ENCODE data around the gene REM2. TPM values are rescaled to one million over a fixed set of nuclear protein-coding genes. Genes with fewer than 3 reads are reported as not detected.

The REM2 gene
- total RNA-seq, 4 donors from 2014 or later, result 0.42 to 0.44 TPM; not detected in 2

- H3K4me1 ChIP-seq, result peaks cover 0 to 54% (median 13%) of the 10 kb centered on the region in 4 donors
- 11 to 12% methylated on average over 24 to 25 of the region's 25 CpGs for WGBS, 2 donors
- no peaks in the 10 kb centered on the region for H3K9me3 ChIP-seq
- peak in 1 of 2 donors; percentile 52 for TF ChIP-seq POLR2A (IDR thresholded peaks at IDR 0.05)
- TF ChIP-seq EP300 (IDR thresholded peaks at IDR 0.05), result peak in 1 of 2 donors; percentile 73
- TF ChIP-seq CTCF (IDR thresholded peaks at IDR 0.05), result peak in 1 of 5 experiments; percentile 20
- DNase-seq (ENCODE audit: low spot score in 2 of 2), result peak; percentile 68 to 77
- H3K27me3 ChIP-seq, result no peaks in the 10 kb centered on the region
- peak overlapping the region; percentile 96 to 100 (median 96) for H3K27ac ChIP-seq
- H3K4me3 ChIP-seq, result peak overlapping the region; percentile 75 to 99 (median 82)
- peaks cover 4 to 38% (median 16%) of the 10 kb centered on the region in 3 donors for H3K36me3 ChIP-seq
These were observed 45.1 kb upstream of the REM2 start for GRCh38 chr14:22837750-22838538.

GRCh38 chr14:22838631-22839041 is 44.4 kb upstream of the REM2 start:
- H3K27ac ChIP-seq, result peak overlapping the region; percentile 96 to 100 (median 96)
- TF ChIP-seq POLR2A (IDR thresholded peaks at IDR 0.05), result no peak
- peak in 1 of 2 donors; percentile 61 for TF ChIP-seq EP300 (IDR thresholded peaks at IDR 0.05)
- WGBS, 2 donors, result 0 to 17% methylated on average over 5 to 6 of the region's 6 CpGs
- peaks cover 4 to 38% (median 21%) of the 10 kb centered on the region in 3 donors for H3K36me3 ChIP-seq
- no peaks in the 10 kb centered on the region for H3K9me3 ChIP-seq
- H3K4me3 ChIP-seq, result peak overlapping the region; percentile 75 to 99 (median 82)
- no peaks in the 10 kb centered on the region for H3K27me3 ChIP-seq
- DNase-seq (ENCODE audit: low spot score in 2 of 2), result no peak
- peaks cover 0 to 61% (median 13%) of the 10 kb centered on the region in 4 donors for H3K4me1 ChIP-seq

- no peak for DNase-seq (ENCODE audit: low spot score in 2 of 2)
- H3K27me3 ChIP-seq, result no peaks in the 10 kb centered on the region
- H3K4me3 ChIP-seq, result peak overlapping the region; percentile 75 to 99 (median 82)
- peaks cover 0 to 61% (median 13%) of the 10 kb centered on the region in 4 donors for H3K4me1 ChIP-seq
- H3K27ac ChIP-seq, result peak overlapping the region; percentile 96 to 100 (median 96)
- WGBS, 2 donors, result 25 to 40% methylated on average over 3 to 6 of the region's 6 CpGs
- TF ChIP-seq EP300 (IDR thresholded peaks at IDR 0.05) (peak in 1 of 2 donors; percentile 45), POLR2A (IDR thresholded peaks at IDR 0.05) (no peak)
- no peaks in the 10 kb centered on the region for H3K9me3 ChIP-seq
- H3K36me3 ChIP-seq, result peaks cover 4 to 38% (median 18%) of the 10 kb centered on the region in 3 donors
These were observed 43.8 kb upstream of the REM2 start for GRCh38 chr14:22839159-22839779.

GRCh38 chr14:22841311-22841710 is 41.7 kb upstream of the REM2 start:
- Histone ChIP-seq H3K27ac (peak overlapping the region in 2 of 4 donors; percentile 26 to 57), H3K36me3 (peaks cover 4 to 54% (median 18%) of the 10 kb centered on the region in 3 donors), H3K4me1 (peaks cover 0 to 72% (median 20%) of the 10 kb centered on the region in 4 donors), H3K9me3 (no peaks in the 10 kb centered on the region), H3K27me3 (no peaks in the 10 kb centered on the region), H3K4me3 (no peak overlapping the region)
- WGBS, 2 donors, result 90 to 94% methylated on average over 9 of the region's 9 CpGs
- no peak for DNase-seq (ENCODE audit: low spot score in 2 of 2)
- TF ChIP-seq POLR2A (IDR thresholded peaks at IDR 0.05) (no peak), CTCF (IDR thresholded peaks at IDR 0.05) (no peak), EP300 (IDR thresholded peaks at IDR 0.05) (no peak)

- no peak for DNase-seq (ENCODE audit: low spot score in 2 of 2)
- no peaks in the 10 kb centered on the region for H3K9me3 ChIP-seq
- H3K27ac ChIP-seq, result peak overlapping the region in 2 of 4 donors; percentile 26 to 57
- H3K36me3 ChIP-seq, result peaks cover 4 to 58% (median 18%) of the 10 kb centered on the region in 3 donors
- no peaks in the 10 kb centered on the region for H3K27me3 ChIP-seq
- 87 to 90% methylated on average over 8 of the region's 8 CpGs for WGBS, 2 donors
- H3K4me1 ChIP-seq, result peaks cover under 1 to 77% (median 25%) of the 10 kb centered on the region in 4 donors
- no peak for TF ChIP-seq POLR2A (IDR thresholded peaks at IDR 0.05)
- TF ChIP-seq CTCF (IDR thresholded peaks at IDR 0.05), result no peak
- TF ChIP-seq EP300 (IDR thresholded peaks at IDR 0.05), result no peak
- H3K4me3 ChIP-seq, result no peak overlapping the region
These were observed 41.3 kb upstream of the REM2 start for GRCh38 chr14:22841769-22842168.
